ENCODE measurements around the gene ZBTB14.

ZBTB14 gene

DNA sequence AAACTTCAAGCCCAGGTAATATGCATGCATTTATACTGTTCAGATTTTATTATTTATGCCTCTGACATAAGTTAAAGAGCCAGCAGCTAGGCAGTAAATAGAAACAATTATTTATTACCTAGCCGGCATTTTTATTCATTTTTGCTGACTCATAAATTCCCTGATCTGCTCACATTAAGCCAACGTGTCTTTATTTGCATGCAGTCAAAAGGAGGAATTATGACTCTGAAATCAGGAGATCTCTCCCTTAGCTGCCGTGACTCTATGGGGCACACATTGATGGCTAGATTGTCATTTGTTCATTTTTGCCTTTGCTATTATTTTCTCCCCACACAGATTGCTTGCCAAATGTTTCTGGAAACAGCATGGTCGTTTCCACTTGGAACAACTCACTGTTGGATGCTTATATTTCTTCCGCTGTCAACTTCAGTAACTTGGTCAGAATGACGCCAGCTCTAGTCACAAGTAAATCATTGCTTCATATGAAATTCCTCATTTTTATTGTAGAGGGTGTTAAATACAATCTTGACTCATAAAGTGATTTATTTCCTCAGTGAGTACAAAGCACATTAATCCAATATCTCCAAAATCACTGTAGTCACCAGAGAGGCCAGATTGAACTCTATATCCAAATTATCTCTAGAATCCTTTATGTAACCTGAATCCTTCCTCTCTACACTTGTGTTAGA, 15.9 kb upstream of the ZBTB14 start:
- Histone ChIP-seq H3K4me3 (ENCODE audit: low read length) (no peak overlapping the region), H4K20me1 (ENCODE audit: control insufficient read depth, insufficient read depth, low read depth, low read length) (no peaks in the 10 kb centered on the region), H3K9me3 (ENCODE audit: control insufficient read depth, insufficient read depth, low read length) (peaks cover 3% of the 10 kb centered on the region; the same call in 1 of the 2 replicates), H3K27ac (ENCODE audit: low read depth, low read length) (no peak overlapping the region), H3K4me2 (ENCODE audit: low read length) (no peak overlapping the region), H3K27me3 (ENCODE audit: control insufficient read depth, low read length) (no peaks in the 10 kb centered on the region), H3K36me3 (ENCODE audit: control insufficient read depth, low read length) (no peaks in the 10 kb centered on the region), H3K79me2 (ENCODE audit: control insufficient read depth, low read length) (no peaks in the 10 kb centered on the region), H3K4me1 (ENCODE audit: control insufficient read depth, low read length) (peaks cover 10% of the 10 kb centered on the region), H3K9me2 (replicated peaks; ENCODE audit: control insufficient read depth, low read length) (no peaks in the 10 kb centered on the region; the same call in 1 of the 2 replicates), H3F3A (ENCODE audit: control insufficient read depth, insufficient read depth) (peaks cover 3% of the 10 kb centered on the region; the same call in 1 of the 2 replicates)
- TF ChIP-seq EZH2phosphoT487 (IDR thresholded peaks at IDR 0.05; ENCODE audit: borderline replicate concordance, low read length) = no peak
- TF ChIP-seq, protein P1, sequence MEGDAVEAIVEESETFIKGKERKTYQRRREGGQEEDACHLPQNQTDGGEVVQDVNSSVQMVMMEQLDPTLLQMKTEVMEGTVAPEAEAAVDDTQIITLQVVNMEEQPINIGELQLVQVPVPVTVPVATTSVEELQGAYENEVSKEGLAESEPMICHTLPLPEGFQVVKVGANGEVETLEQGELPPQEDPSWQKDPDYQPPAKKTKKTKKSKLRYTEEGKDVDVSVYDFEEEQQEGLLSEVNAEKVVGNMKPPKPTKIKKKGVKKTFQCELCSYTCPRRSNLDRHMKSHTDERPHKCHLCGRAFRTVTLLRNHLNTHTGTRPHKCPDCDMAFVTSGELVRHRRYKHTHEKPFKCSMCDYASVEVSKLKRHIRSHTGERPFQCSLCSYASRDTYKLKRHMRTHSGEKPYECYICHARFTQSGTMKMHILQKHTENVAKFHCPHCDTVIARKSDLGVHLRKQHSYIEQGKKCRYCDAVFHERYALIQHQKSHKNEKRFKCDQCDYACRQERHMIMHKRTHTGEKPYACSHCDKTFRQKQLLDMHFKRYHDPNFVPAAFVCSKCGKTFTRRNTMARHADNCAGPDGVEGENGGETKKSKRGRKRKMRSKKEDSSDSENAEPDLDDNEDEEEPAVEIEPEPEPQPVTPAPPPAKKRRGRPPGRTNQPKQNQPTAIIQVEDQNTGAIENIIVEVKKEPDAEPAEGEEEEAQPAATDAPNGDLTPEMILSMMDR (IDR thresholded peaks at IDR 0.05; ENCODE audit: low read depth, low read length, poor library complexity, severe bottlenecking) = no peak

DNA sequence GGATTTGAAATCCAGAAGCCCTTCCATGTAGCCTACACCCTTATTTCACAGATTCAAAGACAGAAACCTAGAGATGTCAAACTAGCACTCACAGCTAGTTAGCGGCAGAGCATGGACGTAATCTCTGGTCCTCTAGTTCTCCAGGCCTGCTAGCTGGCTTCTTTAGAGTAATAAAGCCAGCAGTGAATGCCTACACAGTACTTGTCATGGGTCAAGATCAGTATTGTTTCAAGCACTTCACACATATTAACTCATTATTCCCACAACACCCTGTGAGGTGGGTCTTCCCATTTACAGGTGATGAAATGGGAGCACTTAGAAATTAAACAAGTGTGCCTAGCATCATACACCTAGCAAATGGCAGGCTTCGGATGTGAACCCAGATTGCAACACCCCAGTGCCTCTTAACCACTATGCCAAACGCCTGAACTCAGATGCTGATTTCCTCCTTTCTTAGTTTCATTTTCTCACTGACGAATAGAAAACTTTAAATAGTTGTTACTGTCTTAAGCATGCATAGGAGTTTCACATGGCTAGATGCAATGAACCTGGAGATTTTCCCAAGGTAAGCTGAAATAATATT, 14.5 kb upstream of the ZBTB14 start:
- Histone ChIP-seq H3K4me1 (ENCODE audit: control insufficient read depth, low read length) (peaks cover 10% of the 10 kb centered on the region), H3K27ac (ENCODE audit: low read depth, low read length) (no peak overlapping the region), H3K4me3 (ENCODE audit: low read length) (peak overlapping the region; percentile 26; the same call in 1 of the 2 replicates), H3K4me2 (ENCODE audit: low read length) (peak overlapping the region; percentile 61), H3F3A (ENCODE audit: control insufficient read depth, insufficient read depth) (peaks cover 3% of the 10 kb centered on the region; the same call in 1 of the 2 replicates), H4K20me1 (ENCODE audit: control insufficient read depth, insufficient read depth, low read depth, low read length) (no peaks in the 10 kb centered on the region), H3K79me2 (ENCODE audit: control insufficient read depth, low read length) (no peaks in the 10 kb centered on the region), H3K9me3 (ENCODE audit: control insufficient read depth, insufficient read depth, low read length) (peaks cover 3% of the 10 kb centered on the region; the same call in 1 of the 2 replicates), H3K36me3 (ENCODE audit: control insufficient read depth, low read length) (no peaks in the 10 kb centered on the region), H3K27me3 (ENCODE audit: control insufficient read depth, low read length) (no peaks in the 10 kb centered on the region), H3K9me2 (replicated peaks; ENCODE audit: control insufficient read depth, low read length) (no peaks in the 10 kb centered on the region; the same call in 1 of the 2 replicates)
- TF ChIP-seq EZH2phosphoT487 (IDR thresholded peaks at IDR 0.05; ENCODE audit: borderline replicate concordance, low read length) = no peak

DNA sequence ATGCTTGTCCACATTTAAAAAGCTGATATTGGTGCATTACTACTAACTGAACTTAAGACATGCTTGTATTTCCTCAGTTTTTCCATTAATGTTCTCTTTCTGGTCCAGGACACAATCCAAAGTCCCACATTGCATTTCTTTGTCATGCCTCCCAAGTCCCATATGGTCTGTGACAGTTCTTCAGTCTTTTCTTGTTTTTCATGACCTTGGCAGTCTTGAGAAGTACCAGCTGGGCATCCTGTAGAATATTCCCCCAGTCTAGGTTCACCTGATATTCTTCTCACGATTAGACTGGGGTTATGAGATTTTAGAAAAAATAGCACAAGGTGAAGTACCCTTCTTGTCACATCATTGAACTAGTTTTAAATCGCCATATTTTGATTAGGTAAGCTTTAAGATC, 10.3 kb upstream of the ZBTB14 start:
- no peak overlapping the region for H3K4me3 ChIP-seq (ENCODE audit: low read length)
- H3K9me3 ChIP-seq (ENCODE audit: control insufficient read depth, insufficient read depth, low read length) = peaks cover 3% of the 10 kb centered on the region; the same call in 1 of the 2 replicates
- H3K4me2 ChIP-seq (ENCODE audit: low read length) = no peak overlapping the region
- no peaks in the 10 kb centered on the region for H3K36me3 ChIP-seq (ENCODE audit: control insufficient read depth, low read length)
- H3K27ac ChIP-seq (ENCODE audit: low read depth, low read length) = no peak overlapping the region
- peaks cover 12% of the 10 kb centered on the region for H3K27me3 ChIP-seq (ENCODE audit: control insufficient read depth, low read length)
- no peaks in the 10 kb centered on the region; the same call in 1 of the 2 replicates for H3K9me2 ChIP-seq (replicated peaks; ENCODE audit: control insufficient read depth, low read length)
- TF ChIP-seq EZH2phosphoT487 (IDR thresholded peaks at IDR 0.05; ENCODE audit: borderline replicate concordance, low read length) = no peak
- TF ChIP-seq, protein P1 (IDR thresholded peaks at IDR 0.05; ENCODE audit: low read depth, low read length, poor library complexity, severe bottlenecking) = no peak
- H3K79me2 ChIP-seq (ENCODE audit: control insufficient read depth, low read length) = no peaks in the 10 kb centered on the region
- peaks cover 10% of the 10 kb centered on the region for H3K4me1 ChIP-seq (ENCODE audit: control insufficient read depth, low read length)
- no peaks in the 10 kb centered on the region for H4K20me1 ChIP-seq (ENCODE audit: control insufficient read depth, insufficient read depth, low read depth, low read length)
- peaks cover 3% of the 10 kb centered on the region; the same call in 1 of the 2 replicates for H3F3A ChIP-seq (ENCODE audit: control insufficient read depth, insufficient read depth)

DNA sequence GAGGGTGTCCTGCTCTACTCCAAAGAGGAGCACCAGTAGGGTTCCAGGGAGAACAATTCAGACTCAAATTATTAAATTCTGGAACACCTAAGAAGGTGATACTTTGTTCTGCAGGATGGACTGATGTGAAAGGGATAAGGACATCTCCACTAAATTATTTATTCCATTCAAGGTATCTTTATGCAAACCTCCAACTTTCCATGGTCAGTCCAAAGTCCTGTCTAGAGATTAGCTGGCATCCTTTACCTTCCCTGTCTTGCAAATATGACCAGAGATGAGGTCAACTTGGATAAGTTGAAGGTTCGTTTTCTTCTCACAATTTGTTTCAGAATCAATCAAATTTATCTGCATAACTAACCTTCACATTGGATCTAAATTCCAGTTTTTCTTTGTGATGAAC, 8.7 kb upstream of the ZBTB14 start:
- H3K4me1 ChIP-seq (ENCODE audit: control insufficient read depth, low read length) = no peaks in the 10 kb centered on the region
- H4K20me1 ChIP-seq (ENCODE audit: control insufficient read depth, insufficient read depth, low read depth, low read length) = no peaks in the 10 kb centered on the region
- H3F3A ChIP-seq (ENCODE audit: control insufficient read depth, insufficient read depth) = peaks cover 3% of the 10 kb centered on the region; the same call in 1 of the 2 replicates
- H3K9me2 ChIP-seq (replicated peaks; ENCODE audit: control insufficient read depth, low read length) = no peaks in the 10 kb centered on the region; the same call in 1 of the 2 replicates
- no peaks in the 10 kb centered on the region for H3K36me3 ChIP-seq (ENCODE audit: control insufficient read depth, low read length)
- no peak for TF ChIP-seq EZH2phosphoT487 (IDR thresholded peaks at IDR 0.05; ENCODE audit: borderline replicate concordance, low read length)
- TF ChIP-seq, protein P1 (IDR thresholded peaks at IDR 0.05; ENCODE audit: low read depth, low read length, poor library complexity, severe bottlenecking) = no peak
- H3K27me3 ChIP-seq (ENCODE audit: control insufficient read depth, low read length) = peaks cover 12% of the 10 kb centered on the region
- no peak overlapping the region for H3K4me2 ChIP-seq (ENCODE audit: low read length)
- H3K27ac ChIP-seq (ENCODE audit: low read depth, low read length) = no peak overlapping the region
- H3K9me3 ChIP-seq (ENCODE audit: control insufficient read depth, insufficient read depth, low read length) = peaks cover 3% of the 10 kb centered on the region; the same call in 1 of the 2 replicates
- H3K4me3 ChIP-seq (ENCODE audit: low read length) = no peak overlapping the region
- no peaks in the 10 kb centered on the region for H3K79me2 ChIP-seq (ENCODE audit: control insufficient read depth, low read length)

Measured in DOHH2 (cell line).